ENCODE data around the gene SHLD2.
"Not testable (repeated sequence)": the region's sequence is repeated elsewhere in the genome, so short reads cannot be mapped to it uniquely, and the experiment has no call there.

SHLD2 gene

GRCh38 chr10:87142230-87143108, 47.5 kb downstream of the SHLD2 start:
- not testable (repeated sequence) for FAIRE-seq; DNase-seq (ENCODE audit: insufficient read length)

- DNase-seq (ENCODE audit: insufficient read length); FAIRE-seq: not testable (repeated sequence)
These were observed 48.1 kb downstream of the SHLD2 start for GRCh38 chr10:87143109-87143418.

- FAIRE-seq, result not testable (repeated sequence)
These were observed 50.6 kb downstream of the SHLD2 start for GRCh38 chr10:87145598-87145997.

GRCh38 chr10:87149020-87149609, 54.1 kb downstream of the SHLD2 start:
- not testable (repeated sequence) for DNase-seq (ENCODE audit: insufficient read length); FAIRE-seq

More at GRCh38 chr10:87145598-87145997, 50.6 kb downstream of the SHLD2 start:
- DNase-seq (ENCODE audit: insufficient read length), result not testable (repeated sequence)

- DNase-seq (ENCODE audit: insufficient read length); FAIRE-seq: not testable (repeated sequence)
These were observed 56.5 kb downstream of the SHLD2 start for GRCh38 chr10:87151516-87151915.

GRCh38 chr10:87156841-87157240, 61.8 kb downstream of the SHLD2 start:
- not testable (repeated sequence) for FAIRE-seq; DNase-seq (ENCODE audit: insufficient read length)

GRCh38 chr10:87157821-87158220, 62.8 kb downstream of the SHLD2 start:
- not testable (repeated sequence) for DNase-seq (ENCODE audit: insufficient read length); FAIRE-seq

- DNase-seq (ENCODE audit: insufficient read length); FAIRE-seq: not testable (repeated sequence)
These were observed 67.8 kb downstream of the SHLD2 start for GRCh38 chr10:87162703-87163293.

- not testable (repeated sequence) for DNase-seq (ENCODE audit: insufficient read length); FAIRE-seq
These were observed 68.4 kb downstream of the SHLD2 start for GRCh38 chr10:87163414-87163813.

GRCh38 chr10:87169857-87170256, 74.9 kb downstream of the SHLD2 start:
- DNase-seq (ENCODE audit: insufficient read length); FAIRE-seq: not testable (repeated sequence)

- DNase-seq (ENCODE audit: insufficient read length); FAIRE-seq: not testable (repeated sequence)
These were observed 75.7 kb downstream of the SHLD2 start for GRCh38 chr10:87170705-87171104.

- not testable (repeated sequence) for DNase-seq (ENCODE audit: insufficient read length); FAIRE-seq
These were observed 76.7 kb downstream of the SHLD2 start for GRCh38 chr10:87171670-87172069.

- FAIRE-seq; DNase-seq (ENCODE audit: insufficient read length): not testable (repeated sequence)
These were observed 77.2 kb downstream of the SHLD2 start for GRCh38 chr10:87172178-87172577.

GRCh38 chr10:87177587-87177986, 82.6 kb downstream of the SHLD2 start:
- FAIRE-seq; DNase-seq (ENCODE audit: insufficient read length): not testable (repeated sequence)

- not testable (repeated sequence) for FAIRE-seq; DNase-seq (ENCODE audit: insufficient read length)
These were observed 89.4 kb downstream of the SHLD2 start for GRCh38 chr10:87184421-87184820.

- DNase-seq (ENCODE audit: insufficient read length); FAIRE-seq: not testable (repeated sequence)
These were observed 91.0 kb downstream of the SHLD2 start for GRCh38 chr10:87186016-87186415.

GRCh38 chr10:87187573-87187972, 92.6 kb downstream of the SHLD2 start:
- FAIRE-seq; DNase-seq (ENCODE audit: insufficient read length): not testable (repeated sequence)

GRCh38 chr10:87191841-87192240, 96.8 kb downstream of the SHLD2 start:
- DNase-seq (ENCODE audit: insufficient read length); FAIRE-seq: not testable (repeated sequence)

- peak; percentile 38 for FAIRE-seq
- not testable (repeated sequence) for DNase-seq (ENCODE audit: insufficient read length)
These were observed 105.9 kb downstream of the SHLD2 start for GRCh38 chr10:87200924-87201323.

- not testable (repeated sequence) for DNase-seq (ENCODE audit: insufficient read length); FAIRE-seq
These were observed 109.8 kb downstream of the SHLD2 start for GRCh38 chr10:87204801-87205200.

GRCh38 chr10:87206922-87207321, 111.9 kb downstream of the SHLD2 start:
- not testable (repeated sequence) for DNase-seq (ENCODE audit: insufficient read length); FAIRE-seq

Measured in GM12892 (cell line).